ENCODE measurements around the gene MIOX. TPM values are rescaled to one million over a fixed set of nuclear protein-coding genes. Genes with fewer than 3 reads are reported as not detected.

The MIOX gene
- total and polyA plus RNA-seq, 2 donors (not counting 3 experiments of a cell fraction or from before 2014, with no cell fraction given), result not detected

DNA sequence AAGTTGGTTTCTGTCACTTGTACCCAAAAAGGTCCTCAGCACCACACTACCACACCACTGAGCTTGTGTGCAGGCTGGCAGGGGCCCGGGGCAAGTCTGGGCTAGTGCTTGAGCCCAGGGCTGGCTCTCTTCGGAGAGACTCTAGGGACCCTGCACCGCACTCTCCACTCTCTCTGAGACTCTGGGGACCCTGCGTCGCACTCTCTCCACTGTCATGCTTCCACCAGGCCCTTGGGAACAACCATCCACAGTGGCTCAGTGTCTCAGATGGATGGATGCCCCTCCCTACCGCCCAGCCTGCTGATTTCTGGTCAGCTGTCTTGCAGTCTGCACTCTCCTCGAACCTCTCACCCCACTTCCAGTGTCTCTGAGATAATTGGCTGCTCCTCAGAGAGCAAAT, 9.8 kb upstream of the MIOX start:
- BruUV-seq (replicated peaks), result no TSS peak

More for the DNA sequence above, 9.8 kb upstream of the MIOX start:
- H3K36me3 ChIP-seq (ENCODE audit: control insufficient read depth in 2 of 2, extremely low read depth in 1 of 2, insufficient read depth in 2 of 2, low read length in 2 of 2), result no peaks in the 10 kb centered on the region
- no peak for TF ChIP-seq JUN (IDR thresholded peaks at IDR 0.05; ENCODE audit: borderline replicate concordance, insufficient read depth, insufficient read length, low read depth)
- TF ChIP-seq FOS (IDR thresholded peaks at IDR 0.05; ENCODE audit: borderline replicate concordance, insufficient read depth, low read length), result no peak
- no peak for TF ChIP-seq GATA2 (IDR thresholded peaks at IDR 0.05; ENCODE audit: insufficient read depth, insufficient read length, low read depth, low read length)
- TF ChIP-seq, protein P1, sequence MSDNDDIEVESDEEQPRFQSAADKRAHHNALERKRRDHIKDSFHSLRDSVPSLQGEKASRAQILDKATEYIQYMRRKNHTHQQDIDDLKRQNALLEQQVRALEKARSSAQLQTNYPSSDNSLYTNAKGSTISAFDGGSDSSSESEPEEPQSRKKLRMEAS (IDR thresholded peaks at IDR 0.05; ENCODE audit: insufficient read depth, insufficient read length), result no peak
- TF ChIP-seq POLR2AphosphoS5 (IDR thresholded peaks at IDR 0.05; ENCODE audit: insufficient read depth, low read depth, low read length), result no peak
- TF ChIP-seq POLR2A (IDR thresholded peaks at IDR 0.05; ENCODE audit: low read depth, low read length), result no peak
- TF ChIP-seq, protein P2, sequence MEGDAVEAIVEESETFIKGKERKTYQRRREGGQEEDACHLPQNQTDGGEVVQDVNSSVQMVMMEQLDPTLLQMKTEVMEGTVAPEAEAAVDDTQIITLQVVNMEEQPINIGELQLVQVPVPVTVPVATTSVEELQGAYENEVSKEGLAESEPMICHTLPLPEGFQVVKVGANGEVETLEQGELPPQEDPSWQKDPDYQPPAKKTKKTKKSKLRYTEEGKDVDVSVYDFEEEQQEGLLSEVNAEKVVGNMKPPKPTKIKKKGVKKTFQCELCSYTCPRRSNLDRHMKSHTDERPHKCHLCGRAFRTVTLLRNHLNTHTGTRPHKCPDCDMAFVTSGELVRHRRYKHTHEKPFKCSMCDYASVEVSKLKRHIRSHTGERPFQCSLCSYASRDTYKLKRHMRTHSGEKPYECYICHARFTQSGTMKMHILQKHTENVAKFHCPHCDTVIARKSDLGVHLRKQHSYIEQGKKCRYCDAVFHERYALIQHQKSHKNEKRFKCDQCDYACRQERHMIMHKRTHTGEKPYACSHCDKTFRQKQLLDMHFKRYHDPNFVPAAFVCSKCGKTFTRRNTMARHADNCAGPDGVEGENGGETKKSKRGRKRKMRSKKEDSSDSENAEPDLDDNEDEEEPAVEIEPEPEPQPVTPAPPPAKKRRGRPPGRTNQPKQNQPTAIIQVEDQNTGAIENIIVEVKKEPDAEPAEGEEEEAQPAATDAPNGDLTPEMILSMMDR (IDR thresholded peaks at IDR 0.05; ENCODE audit: extremely low read depth in 1 of 2, insufficient read depth in 1 of 2, low read depth in 1 of 2, low read length in 2 of 2), result no peak
- TF ChIP-seq MYC (IDR thresholded peaks at IDR 0.05; ENCODE audit: low read depth, low read length), result no peak
- TF ChIP-seq EZH2 (IDR thresholded peaks at IDR 0.05; ENCODE audit: borderline replicate concordance, low read depth, low read length, severe bottlenecking), result no peak
- no peaks in the 10 kb centered on the region for H3K9me3 ChIP-seq (replicated peaks; ENCODE audit: control insufficient read depth, insufficient read depth, low read length)
- DNase-seq (ENCODE audit: low read depth, low spot score) (no peak), FAIRE-seq (no peak)
- intact Hi-C loops (cut with micrococcal nuclease) (no loop called here), dilution Hi-C loops (cut with MboI; ENCODE audit: extremely low pct_ligation_motif_present, low sequenced_read_pairs) (no loop called here)
- H3K27me3 ChIP-seq (ENCODE audit: control insufficient read depth in 2 of 2, insufficient read depth in 2 of 2, low read length in 2 of 2), result peaks cover 10 to 18% of the 10 kb centered on the region in 2 experiments
- no peaks in the 10 kb centered on the region for H3K9me1 ChIP-seq (replicated peaks; ENCODE audit: control insufficient read depth, extremely low read depth, insufficient read depth, low read length)
- peaks cover 24% of the 10 kb centered on the region for H3K79me2 ChIP-seq (ENCODE audit: control insufficient read depth, insufficient read depth, low read length)
- H2AFZ ChIP-seq (ENCODE audit: low read depth, low read length), result no peak overlapping the region
- no peak overlapping the region for H3K27ac ChIP-seq (ENCODE audit: insufficient read depth, low read depth, low read length)
- H3K4me1 ChIP-seq (ENCODE audit: control insufficient read depth, extremely low read depth, insufficient read depth, low read length), result peaks cover 9% of the 10 kb centered on the region
- H3K9ac ChIP-seq (replicated peaks; ENCODE audit: extremely low read depth, insufficient read depth, low read length), result no peak overlapping the region
- no peak overlapping the region for H3K4me3 ChIP-seq (replicated peaks in 1 of 3; ENCODE audit: insufficient read depth in 1 of 3, low read depth in 1 of 3, low read length in 3 of 3)
- CTCF ChIA-PET, result no interaction called here
- H4K20me1 ChIP-seq (replicated peaks; ENCODE audit: control insufficient read depth, extremely low read depth, insufficient read depth, low read length), result peaks cover 3% of the 10 kb centered on the region
- H3K4me2 ChIP-seq (ENCODE audit: insufficient read depth, low read length), result no peak overlapping the region
- POLR2A ChIA-PET, result no interaction called here
